Lower leg skin (tissue), 3 donors: ENCODE measurements around the gene SLC5A10.
"Not testable (repeated sequence)": the region's sequence is repeated elsewhere in the genome, so short reads cannot be mapped to it uniquely, and the experiment has no call there.

Source experiments
- CTCF ChIP-seq, 3 donors: fragments of 450-650 bp; IDR thresholded peaks; one replicate each; pipeline ENCODE4 v1.5.1; 2016; ENCODE audit warnings: antibody characterized with exemption in 3 of 3, mild to moderate bottlenecking in 3 of 3, moderate library complexity in 2 of 3
- POLR2A ChIP-seq, 2 donors: fragments of 450-650 bp; IDR thresholded peaks; one replicate each; pipeline ENCODE4 v1.6.1; 2016 to 2017; ENCODE audit warnings: antibody characterized with exemption in 2 of 2, mild to moderate bottlenecking in 1 of 2, moderate library complexity in 1 of 2

GRCh38 chr17:19070318-19071168, 118.6 kb downstream of the SLC5A10 start:
- not testable (repeated sequence) for TF ChIP-seq CTCF, POLR2A (IDR thresholded peaks at IDR 0.05)
